ENCODE data around the gene AP4B1.

DNA sequence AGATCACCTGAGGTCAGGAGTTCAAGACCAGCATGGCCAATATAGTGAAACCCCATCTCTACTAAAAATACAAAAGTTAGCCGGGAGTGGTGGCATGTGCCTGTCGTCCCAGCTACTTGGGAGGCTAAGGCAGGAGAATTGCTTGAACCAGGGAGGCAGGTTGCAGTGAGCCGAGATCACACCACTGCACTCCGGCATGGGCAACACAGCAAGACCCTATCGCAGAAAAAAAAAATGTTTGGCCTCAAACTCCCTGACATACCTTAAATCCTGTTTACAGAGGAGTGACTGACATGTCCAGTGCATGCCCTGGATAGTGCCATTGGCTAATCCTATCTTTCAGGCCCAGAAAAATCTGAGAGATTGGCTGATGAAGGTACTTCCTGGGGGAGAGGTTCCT is 12.4 kb upstream of the AP4B1 start:
- TF ChIP-seq, protein P1, sequence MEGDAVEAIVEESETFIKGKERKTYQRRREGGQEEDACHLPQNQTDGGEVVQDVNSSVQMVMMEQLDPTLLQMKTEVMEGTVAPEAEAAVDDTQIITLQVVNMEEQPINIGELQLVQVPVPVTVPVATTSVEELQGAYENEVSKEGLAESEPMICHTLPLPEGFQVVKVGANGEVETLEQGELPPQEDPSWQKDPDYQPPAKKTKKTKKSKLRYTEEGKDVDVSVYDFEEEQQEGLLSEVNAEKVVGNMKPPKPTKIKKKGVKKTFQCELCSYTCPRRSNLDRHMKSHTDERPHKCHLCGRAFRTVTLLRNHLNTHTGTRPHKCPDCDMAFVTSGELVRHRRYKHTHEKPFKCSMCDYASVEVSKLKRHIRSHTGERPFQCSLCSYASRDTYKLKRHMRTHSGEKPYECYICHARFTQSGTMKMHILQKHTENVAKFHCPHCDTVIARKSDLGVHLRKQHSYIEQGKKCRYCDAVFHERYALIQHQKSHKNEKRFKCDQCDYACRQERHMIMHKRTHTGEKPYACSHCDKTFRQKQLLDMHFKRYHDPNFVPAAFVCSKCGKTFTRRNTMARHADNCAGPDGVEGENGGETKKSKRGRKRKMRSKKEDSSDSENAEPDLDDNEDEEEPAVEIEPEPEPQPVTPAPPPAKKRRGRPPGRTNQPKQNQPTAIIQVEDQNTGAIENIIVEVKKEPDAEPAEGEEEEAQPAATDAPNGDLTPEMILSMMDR (IDR thresholded peaks at IDR 0.05) = no peak
- no peak for TF ChIP-seq POLR2A (IDR thresholded peaks at IDR 0.05)

Measured in heart left ventricle (tissue), 13 donors.